Gastrocnemius medialis (tissue), 4 donors: ENCODE data around the gene GAD2. TPM values are rescaled to one million over a fixed set of nuclear protein-coding genes. Genes with fewer than 3 reads are reported as not detected.

ENCODE experiments used
- ATAC-seq, 2 donors: fragments of 150-250 bp; one replicate each; pipeline ENCODE4 v1.9.1; 2016
- DNase-seq, 2 donors: peaks; one replicate each; pipeline ENCODE4 v3.0.0-alpha.2; 2019
- H3K27ac ChIP-seq, 4 donors: fragments of 200-600 bp; sonication (generic); 1 replicate in 1 of 4; 2 replicates in 3 of 4; pipeline ENCODE4 v1.5.1; 2016 to 2018; ENCODE audit warnings: mild to moderate bottlenecking in 2 of 4, moderate library complexity in 1 of 4
- H3K27me3 ChIP-seq, 3 donors: fragments of 200-600 bp; sonication (generic) in 2 of 3; 1 replicate in 1 of 3; 2 replicates in 2 of 3; pipeline versions ENCODE4 v1.5.1 to v1.6.0; 2016 to 2019; ENCODE audit warnings: mild to moderate bottlenecking in 1 of 3, moderate library complexity in 1 of 3
- H3K36me3 ChIP-seq, 2 donors: fragments of 200-600 bp; sonication (generic) in 1 of 2; one replicate each; pipeline ENCODE4 v1.5.1; 2017 to 2018
- H3K4me1 ChIP-seq, 2 donors: fragments of 200-600 bp; sonication (generic) in 1 of 2; one replicate each; pipeline ENCODE4 v1.5.1; 2016 to 2017; ENCODE audit warnings: mild to moderate bottlenecking in 2 of 2
- H3K4me3 ChIP-seq, 4 donors: fragments of 200-600 bp; sonication (generic) in 3 of 4; 1 replicate in 1 of 4; 2 replicates in 3 of 4; pipeline ENCODE4 v1.5.1; 2016 to 2019; ENCODE audit warnings: mild to moderate bottlenecking in 2 of 4
- H3K9me3 ChIP-seq, 3 donors: fragments of 200-600 bp; sonication (generic) in 2 of 3; 1 replicate in 1 of 3; 2 replicates in 2 of 3; pipeline ENCODE4 v1.5.1; 2016 to 2019
- CTCF ChIP-seq, 5 experiments: fragments of 450-650 bp in 3 of 5; fragments of 200-600 bp in 2 of 5; sonication (generic) in 2 of 5; IDR thresholded peaks in 4 of 5; conservative IDR thresholded peaks in 1 of 5; 1 replicate in 4 of 5; 2 replicates in 1 of 5; pipeline ENCODE4 v1.5.1; 2016 to 2019; ENCODE audit warnings: antibody characterized with exemption in 5 of 5, mild to moderate bottlenecking in 3 of 5, moderate library complexity in 3 of 5
- POLR2A ChIP-seq, 2 donors: fragments of 450-650 bp; IDR thresholded peaks; one replicate each; pipeline ENCODE4 v1.6.1; 2017; ENCODE audit warnings: antibody characterized with exemption in 2 of 2, mild to moderate bottlenecking in 2 of 2, moderate library complexity in 2 of 2
- in situ Hi-C, 4 donors: fragments of 200-750 bp; cut with MboI; loops; one replicate each; pipeline versions ENCODE4 v1.15.0 to v1.8.0; 2017; ENCODE audit warnings: low sequenced_read_pairs in 4 of 4
- intact Hi-C: fragments of 100-400 bp; cut with DNase I; formaldehyde crosslinking; loops from one replicate; pipeline ENCODE4 v1.15.1; 2023; ENCODE audit warnings: low total_unique reads
- total RNA-seq, 4 donors: library from RNA; depleted of rRNA; stranded (reverse); fragments of >200 nt; gene quantifications; one replicate each; pipeline versions ENCODE4 v1.1.0 to v1.2.3, GENCODE V29; 2016

The GAD2 gene
- total RNA-seq, 4 donors from 2014 or later = not detected

GRCh38 chr10:26214551-26215395 is 1.8 kb upstream of the GAD2 start:
- peaks cover 57 to 75% (median 69%) of the 10 kb centered on the region in 3 donors for H3K27me3 ChIP-seq
- in situ Hi-C loops (no loop called here), intact Hi-C loops (no loop called here)
- no peaks in the 10 kb centered on the region for H3K9me3 ChIP-seq
- no peak for DNase-seq
- TF ChIP-seq POLR2A (IDR thresholded peaks at IDR 0.05) (no peak), CTCF (IDR thresholded peaks at IDR 0.05 in 4 of 5, conservative IDR thresholded peaks at IDR 0.05 in 1 of 5) (no peak)
- H3K36me3 ChIP-seq = no peaks in the 10 kb centered on the region
- ATAC-seq = no peak
- H3K4me1 ChIP-seq = no peaks in the 10 kb centered on the region
- H3K27ac ChIP-seq = no peak overlapping the region
- H3K4me3 ChIP-seq = no peak overlapping the region

- no peak for DNase-seq
- in situ Hi-C loops (no loop called here), intact Hi-C loops (no loop called here)
- no peak for ATAC-seq
- peaks cover 64 to 82% (median 76%) of the 10 kb centered on the region in 3 donors for H3K27me3 ChIP-seq
- H3K9me3 ChIP-seq = no peaks in the 10 kb centered on the region
- no peaks in the 10 kb centered on the region for H3K36me3 ChIP-seq
- TF ChIP-seq CTCF (IDR thresholded peaks at IDR 0.05 in 4 of 5, conservative IDR thresholded peaks at IDR 0.05 in 1 of 5) (no peak), POLR2A (IDR thresholded peaks at IDR 0.05) (no peak)
- no peaks in the 10 kb centered on the region for H3K4me1 ChIP-seq
- H3K4me3 ChIP-seq = no peak overlapping the region
- H3K27ac ChIP-seq = no peak overlapping the region
Observed at GRCh38 chr10:26215396-26215934, 1.1 kb upstream of the GAD2 start.

GRCh38 chr10:26215935-26216584 is 514 bp upstream of the GAD2 start:
- no peaks in the 10 kb centered on the region for H3K9me3 ChIP-seq
- no peaks in the 10 kb centered on the region for H3K36me3 ChIP-seq

GRCh38 chr10:26217396-26218086 is 967 bp downstream of the GAD2 start:
- Histone ChIP-seq H3K4me3 (no peak overlapping the region), H3K4me1 (no peaks in the 10 kb centered on the region), H3K27ac (no peak overlapping the region), H3K36me3 (no peaks in the 10 kb centered on the region), H3K27me3 (peaks cover 62 to 74% (median 69%) of the 10 kb centered on the region in 3 donors), H3K9me3 (no peaks in the 10 kb centered on the region)
- DNase-seq (no peak), ATAC-seq (no peak)
- intact Hi-C loops = no loop called here
- in situ Hi-C loops = no loop called here
- TF ChIP-seq CTCF (IDR thresholded peaks at IDR 0.05 in 4 of 5, conservative IDR thresholded peaks at IDR 0.05 in 1 of 5) = no peak
- TF ChIP-seq POLR2A (IDR thresholded peaks at IDR 0.05) = no peak

More at GRCh38 chr10:26215935-26216584, 514 bp upstream of the GAD2 start:
- H3K27me3 ChIP-seq = peaks cover 67 to 84% (median 78%) of the 10 kb centered on the region in 3 donors
- in situ Hi-C loops (no loop called here), intact Hi-C loops (no loop called here)
- H3K27ac ChIP-seq = no peak overlapping the region
- H3K4me3 ChIP-seq = no peak overlapping the region
- no peak for TF ChIP-seq POLR2A (IDR thresholded peaks at IDR 0.05)
- TF ChIP-seq CTCF (IDR thresholded peaks at IDR 0.05 in 4 of 5, conservative IDR thresholded peaks at IDR 0.05 in 1 of 5) = no peak
- DNase-seq (no peak), ATAC-seq (no peak)
- no peaks in the 10 kb centered on the region for H3K4me1 ChIP-seq
